CD4-positive, alpha-beta memory T cell (primary cell): ENCODE data around the gene MOB3B. TPM values are rescaled to one million over a fixed set of nuclear protein-coding genes. Genes with fewer than 3 reads are reported as not detected.
A peak's percentile ranks its signal among the peaks of the same experiment; 100 is the strongest.

Experiments
- CTCF ChIA-PET: fragments of 350-600 bp; sonication (Branson Sonifier 250); formaldehyde crosslinking; loops from one replicate; lab custom pipeline; 2021; ENCODE audit warnings: inconsistent platforms; ENCODE audit not compliant: partially characterized antibody; lab: Charles Lee
- POLR2A ChIA-PET: fragments of 350-600 bp; sonication (Branson Sonifier 250); formaldehyde crosslinking; loops from one replicate; lab custom pipeline; 2021; ENCODE audit not compliant: partially characterized antibody; lab: Charles Lee
- DNase-seq, 5 donors: peaks; one replicate each; pipeline versions ENCODE4 v3.0.0 to v3.0.0-alpha.2; 2020 to 2022; ENCODE audit warnings: mixed read lengths in 1 of 5
- H3K27ac ChIP-seq: one replicate; pipeline ENCODE4 v1.7.0; 2013; ENCODE audit warnings: low read depth, low read length
- H3K27me3 ChIP-seq: 2 replicates; pipeline ENCODE4 v1.7.0; 2013; ENCODE audit warnings: mild to moderate bottlenecking, low read length, moderate library complexity; ENCODE audit not compliant: insufficient read depth
- H3K36me3 ChIP-seq: 2 replicates; pipeline ENCODE4 v1.7.0; 2013; ENCODE audit warnings: mild to moderate bottlenecking, low read length, moderate library complexity; ENCODE audit not compliant: insufficient read depth
- H3K4me1 ChIP-seq: 2 replicates; pipeline ENCODE4 v1.7.0; 2013; ENCODE audit warnings: mild to moderate bottlenecking, low read length, moderate library complexity; ENCODE audit not compliant: insufficient read depth
- H3K4me3 ChIP-seq, 2 donors: one replicate each; pipeline ENCODE4 v1.7.0; 2013; ENCODE audit warnings: low read length in 2 of 2, mild to moderate bottlenecking in 1 of 2
- H3K9me3 ChIP-seq, 2 donors: one replicate each; pipeline ENCODE4 v1.7.0; 2013; ENCODE audit warnings: low read length in 2 of 2, control low read depth in 1 of 2; ENCODE audit not compliant: control insufficient read depth in 1 of 2
- H3K27ac Mint-ChIP-seq, 7 donors: one replicate each; pipeline ENCODE4 v1.8.0; 2020 to 2021; ENCODE audit warnings: mixed read lengths in 7 of 7, mild to moderate bottlenecking in 6 of 7, inconsistent platforms in 3 of 7, moderate library complexity in 3 of 7
- H3K27me3 Mint-ChIP-seq, 2 donors: one replicate each; pipeline ENCODE4 v1.8.0; 2020 to 2021; ENCODE audit warnings: mixed read lengths in 2 of 2
- H3K36me3 Mint-ChIP-seq, 2 donors: one replicate each; pipeline ENCODE4 v1.8.0; 2020 to 2021; ENCODE audit warnings: mixed read lengths in 2 of 2, inconsistent platforms in 1 of 2, mild to moderate bottlenecking in 1 of 2
- H3K4me1 Mint-ChIP-seq, 4 donors: one replicate each; pipeline ENCODE4 v1.8.0; 2020 to 2021; ENCODE audit warnings: mixed read lengths in 4 of 4, mild to moderate bottlenecking in 1 of 4
- H3K4me3 Mint-ChIP-seq, 8 donors: one replicate each; pipeline ENCODE4 v1.8.0; 2020 to 2021; ENCODE audit warnings: mixed read lengths in 8 of 8, mild to moderate bottlenecking in 7 of 8, moderate library complexity in 6 of 8, inconsistent platforms in 3 of 8
- H3K9me3 Mint-ChIP-seq, 8 donors: one replicate each; pipeline ENCODE4 v1.8.0; 2020 to 2021; ENCODE audit warnings: mixed read lengths in 8 of 8, mild to moderate bottlenecking in 5 of 8, inconsistent platforms in 3 of 8, moderate library complexity in 1 of 8
- intact Hi-C: fragments of 100-400 bp; cut with micrococcal nuclease; formaldehyde crosslinking; loops from one replicate; pipeline ENCODE4 v1.15.1; 2023
- polyA plus RNA-seq, 2 donors: library from polyadenylated mRNA; unstranded; fragments of 300-500 nt; fragmentation: Illumina TruSeq; gene quantifications; one replicate each; pipeline ENCODE4 v1.2.3, GENCODE V29; 2021
- total RNA-seq, 2 experiments: library from RNA; stranded (reverse); gene quantifications; one replicate each; pipeline ENCODE4 v1.2.3, GENCODE V29; 2021

MOB3B gene
- total and polyA plus RNA-seq, 4 experiments from 2014 or later, result 0.05 to 0.64 (median 0.34) TPM

GRCh38 chr9:27528886-27529315 lies 713 bp downstream of the MOB3B start:
- intact Hi-C loops, result loop anchor here (1.0 kb wide), 2 partner anchors 44 to 196 kb away; partner anchors contain the start of gene C9orf72
- peaks cover 0 to 4% of the 10 kb centered on the region in 2 donors for H3K27me3 Mint-ChIP-seq
- H3K36me3 Mint-ChIP-seq, result peaks cover 0 to 1% of the 10 kb centered on the region in 2 donors
- H3K4me3 Mint-ChIP-seq, result peak overlapping the region; percentile 88 to 98 (median 92)
- ChIA-PET POLR2A (interaction anchor here (1.0 to 1.6 kb wide), 2 partner anchors 44 to 45 kb away, joined by 3 to 8 read pairs; partner anchors contain the start of gene C9orf72), CTCF (interaction anchor here (0.8 to 4.0 kb wide), 14 partner anchors 11 to 196 kb away, joined by 3 to 55 read pairs (median 6); partner anchors contain the start of gene C9orf72)
- Histone ChIP-seq H3K4me3 (peak overlapping the region; percentile 37 to 68), H3K27me3 (peaks cover 5% of the 10 kb centered on the region), H3K9me3 (no peaks in the 10 kb centered on the region), H3K36me3 (no peaks in the 10 kb centered on the region), H3K27ac (peak overlapping the region; percentile 34), H3K4me1 (peaks cover 3% of the 10 kb centered on the region)
- H3K27ac Mint-ChIP-seq, result peak overlapping the region in 5 of 7 donors; percentile 43 to 89 (median 71)
- DNase-seq, result peak; percentile 14 to 59 (median 29)
- H3K9me3 Mint-ChIP-seq, result no peaks in the 10 kb centered on the region
- H3K4me1 Mint-ChIP-seq, result peaks cover 3 to 8% (median 5%) of the 10 kb centered on the region in 4 donors

GRCh38 chr9:27528076-27528885 lies 1.3 kb downstream of the MOB3B start:
- H3K4me1 ChIP-seq, result peaks cover 3% of the 10 kb centered on the region
- no peaks in the 10 kb centered on the region for H3K9me3 Mint-ChIP-seq
- CTCF ChIA-PET, result interaction anchor here (1.1 to 1.7 kb wide), 3 partner anchors 39 to 195 kb away, joined by 5 to 8 read pairs (median 7); partner anchors contain the start of gene C9orf72
- peak overlapping the region in 5 of 7 donors; percentile 63 to 90 (median 71) for H3K27ac Mint-ChIP-seq
- peak overlapping the region; percentile 37 to 68 for H3K4me3 ChIP-seq
- H3K36me3 ChIP-seq, result no peaks in the 10 kb centered on the region
- H3K27me3 Mint-ChIP-seq, result peaks cover 0 to 4% of the 10 kb centered on the region in 2 donors
- intact Hi-C loops, result no loop called here
- peak overlapping the region; percentile 34 for H3K27ac ChIP-seq
- no peaks in the 10 kb centered on the region for H3K9me3 ChIP-seq
- peak overlapping the region; percentile 88 to 98 (median 92) for H3K4me3 Mint-ChIP-seq
- DNase-seq, result peak; percentile 42 to 57 (median 50)
- peaks cover 5% of the 10 kb centered on the region for H3K27me3 ChIP-seq
- peaks cover 3 to 8% (median 5%) of the 10 kb centered on the region in 4 donors for H3K4me1 Mint-ChIP-seq
- no peaks in the 10 kb centered on the region for H3K36me3 Mint-ChIP-seq
- POLR2A ChIA-PET, result interaction anchor here (1.5 kb wide), 1 partner anchor 44 kb away, joined by 3 read pairs; no protein-coding TSS in a partner anchor

- no peaks in the 10 kb centered on the region for H3K36me3 ChIP-seq
- ChIA-PET POLR2A (interaction anchor here (0.7 to 1.5 kb wide), 2 partner anchors 45 to 46 kb away, joined by 3 read pairs; partner anchors contain the start of gene C9orf72), CTCF (interaction anchor here (1.2 kb wide), 1 partner anchor 195 kb away, joined by 8 read pairs; no protein-coding TSS in a partner anchor)
- Mint-ChIP-seq H3K36me3 (no peaks in the 10 kb centered on the region), H3K9me3 (no peaks in the 10 kb centered on the region), H3K4me1 (peaks cover 3 to 8% (median 5%) of the 10 kb centered on the region in 4 donors), H3K27ac (peak overlapping the region in 1 of 7 donors; percentile 75), H3K4me3 (peak overlapping the region; percentile 88 to 98 (median 92)), H3K27me3 (peaks cover 0 to 4% of the 10 kb centered on the region in 2 donors)
- DNase-seq, result no peak
- intact Hi-C loops, result no loop called here
- H3K9me3 ChIP-seq, result no peaks in the 10 kb centered on the region
- peaks cover 5% of the 10 kb centered on the region for H3K27me3 ChIP-seq
- peaks cover 3% of the 10 kb centered on the region for H3K4me1 ChIP-seq
- peak overlapping the region in 1 of 2 donors; percentile 37 for H3K4me3 ChIP-seq
- no peak overlapping the region for H3K27ac ChIP-seq
Measured at GRCh38 chr9:27527702-27528075, 1.9 kb downstream of the MOB3B start.

GRCh38 chr9:27524236-27524635 lies 5.4 kb downstream of the MOB3B start, which contains the start of gene IFNK:
Gene IFNK, plus strand, starts transcription at chr9:27524290. Its CDS starts 47 bp downstream, at chr9:27524337.
- H3K4me3 Mint-ChIP-seq, result no peak within 1 kb of the TSS

GRCh38 chr9:27523141-27523540 lies 6.5 kb downstream of the MOB3B start:
- ChIA-PET POLR2A (no interaction called here), CTCF (interaction anchor here (1.2 to 1.9 kb wide), 2 partner anchors 11 to 190 kb away, joined by 3 to 6 read pairs; no protein-coding TSS in a partner anchor)
- no peaks in the 10 kb centered on the region for H3K36me3 ChIP-seq
- H3K27ac ChIP-seq, result no peak overlapping the region
- Mint-ChIP-seq H3K36me3 (peaks cover 0 to 1% of the 10 kb centered on the region in 2 donors), H3K4me3 (no peak overlapping the region), H3K9me3 (no peaks in the 10 kb centered on the region), H3K27me3 (peaks cover 0 to 3% of the 10 kb centered on the region in 2 donors), H3K27ac (no peak overlapping the region), H3K4me1 (peaks cover 2 to 5% (median 2%) of the 10 kb centered on the region in 4 donors)
- intact Hi-C loops, result no loop called here
- no peaks in the 10 kb centered on the region for H3K9me3 ChIP-seq
- H3K27me3 ChIP-seq, result peaks cover 5% of the 10 kb centered on the region
- peaks cover 3% of the 10 kb centered on the region for H3K4me1 ChIP-seq
- no peak for DNase-seq
- H3K4me3 ChIP-seq, result no peak overlapping the region

More at GRCh38 chr9:27524236-27524635, 5.4 kb downstream of the MOB3B start, which contains the start of gene IFNK:
- Histone ChIP-seq H3K36me3 (no peaks in the 10 kb centered on the region), H3K27me3 (peaks cover 5% of the 10 kb centered on the region), H3K27ac (no peak within 1 kb of the TSS), H3K4me3 (no peak within 1 kb of the TSS), H3K9me3 (no peaks in the 10 kb centered on the region), H3K4me1 (peaks cover 3% of the 10 kb centered on the region)
- intact Hi-C loops, result no loop called here
- Mint-ChIP-seq H3K4me1 (peaks cover 3 to 7% (median 4%) of the 10 kb centered on the region in 4 donors), H3K27ac (no peak within 1 kb of the TSS), H3K9me3 (no peaks in the 10 kb centered on the region), H3K36me3 (no peaks in the 10 kb centered on the region), H3K27me3 (peaks cover 0 to 4% of the 10 kb centered on the region in 2 donors)
- ChIA-PET POLR2A (no interaction called here), CTCF (interaction anchor here (1.2 to 1.9 kb wide), 2 partner anchors 10 to 191 kb away, joined by 3 to 6 read pairs; no protein-coding TSS in a partner anchor)
- no peak for DNase-seq

GRCh38 chr9:27520986-27521385 lies 8.6 kb downstream of the MOB3B start:
- Mint-ChIP-seq H3K27ac (no peak overlapping the region), H3K9me3 (no peaks in the 10 kb centered on the region), H3K4me3 (no peak overlapping the region), H3K27me3 (no peaks in the 10 kb centered on the region), H3K4me1 (no peaks in the 10 kb centered on the region), H3K36me3 (peaks cover 0 to 4% of the 10 kb centered on the region in 2 donors)
- no peak overlapping the region for H3K4me3 ChIP-seq
- no peak for DNase-seq
- intact Hi-C loops, result no loop called here
- no peaks in the 10 kb centered on the region for H3K9me3 ChIP-seq
- POLR2A ChIA-PET, result no interaction called here
- H3K27me3 ChIP-seq, result no peaks in the 10 kb centered on the region
- H3K27ac ChIP-seq, result no peak overlapping the region
- H3K36me3 ChIP-seq, result no peaks in the 10 kb centered on the region
- no peaks in the 10 kb centered on the region for H3K4me1 ChIP-seq
- CTCF ChIA-PET, result no interaction called here
